A172 (cell line): ENCODE measurements around the gene PPIG. TPM values are rescaled to one million over a fixed set of nuclear protein-coding genes. Genes with fewer than 3 reads are reported as not detected.
"Not testable (repeated sequence)": the region's sequence is repeated elsewhere in the genome, so short reads cannot be mapped to it uniquely, and the experiment has no call there.

Experiments used
- DNase-seq: peaks from one replicate; pipeline ENCODE4 v3.0.0-alpha.2; 2015; ENCODE audit warnings: low spot score
- total RNA-seq: library from RNA; depleted of rRNA; stranded (reverse); fragments of >200 nt; shearing (Covaris generic); gene quantifications from 2 replicates; pipeline ENCODE4 v1.2.3, GENCODE V29; 2014

PPIG gene
- total RNA-seq, 1 experiment from 2014 or later = 48.6 TPM

DNA sequence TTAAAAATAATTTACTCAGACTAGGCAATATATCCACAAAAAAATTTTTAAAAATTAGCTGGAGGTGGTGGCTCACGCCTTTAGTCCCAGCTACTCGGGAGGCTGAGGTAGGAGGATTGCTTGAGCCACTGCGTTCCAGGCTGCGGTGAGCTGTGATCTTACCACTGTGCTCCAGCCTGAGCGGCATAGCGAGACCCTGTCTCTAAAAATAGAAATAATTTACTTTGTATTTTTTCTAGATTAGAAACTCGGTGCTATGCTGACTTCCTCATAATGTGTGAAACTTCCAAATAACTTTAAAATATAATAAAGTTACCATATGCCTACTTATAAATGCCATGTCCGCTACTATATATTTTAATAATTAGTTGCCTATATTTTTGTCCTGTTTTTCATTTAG, 6.7 kb downstream of the PPIG start:
- no peak for DNase-seq

- not testable (repeated sequence) for DNase-seq
Observed at GRCh38 chr2:169596546-169596945, 12.4 kb downstream of the PPIG start.

- no peak for DNase-seq
Observed at GRCh38 chr2:169598982-169599381, 14.8 kb downstream of the PPIG start.

DNA sequence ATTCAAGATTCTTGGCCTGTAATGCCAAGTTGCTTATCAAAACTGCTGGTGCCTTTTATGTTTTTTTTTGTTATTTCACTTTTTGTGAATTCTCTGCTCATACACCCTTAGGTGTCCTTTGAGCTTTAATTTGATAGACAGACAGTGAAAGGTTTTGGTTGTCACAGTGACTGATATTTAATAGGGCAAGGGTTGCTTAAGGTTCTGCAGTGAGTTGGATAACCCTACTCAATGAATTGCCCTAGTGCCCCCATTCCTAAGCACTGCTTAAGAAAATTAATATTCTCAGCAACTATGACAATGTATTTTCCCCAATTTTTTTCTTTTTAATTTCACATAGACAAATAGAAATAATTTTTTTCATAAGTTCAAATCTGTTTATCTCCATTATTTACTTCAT, 15.4 kb downstream of the PPIG start:
- no peak for DNase-seq

DNA sequence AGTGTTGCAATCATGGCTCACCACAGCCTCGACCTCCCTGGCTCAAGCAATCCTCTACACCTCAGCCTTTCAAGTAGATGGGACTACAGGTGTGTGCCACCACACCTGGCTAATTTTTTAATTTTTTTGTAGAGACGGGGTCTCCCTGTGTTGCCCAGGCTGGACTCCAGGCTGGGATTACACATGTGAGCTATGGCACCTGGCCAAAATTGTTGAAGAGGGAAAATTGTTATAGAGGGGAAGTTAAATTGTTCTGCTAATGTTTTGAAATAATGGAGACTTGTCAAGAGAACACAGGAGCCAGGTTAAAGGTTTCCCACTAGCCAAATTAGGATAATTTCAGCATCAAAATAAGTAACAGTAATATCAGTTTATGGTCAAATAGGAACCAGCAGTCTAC, 25.1 kb downstream of the PPIG start:
- DNase-seq = no peak

GRCh38 chr2:169613876-169614275, 29.7 kb downstream of the PPIG start:
- no peak for DNase-seq

DNA sequence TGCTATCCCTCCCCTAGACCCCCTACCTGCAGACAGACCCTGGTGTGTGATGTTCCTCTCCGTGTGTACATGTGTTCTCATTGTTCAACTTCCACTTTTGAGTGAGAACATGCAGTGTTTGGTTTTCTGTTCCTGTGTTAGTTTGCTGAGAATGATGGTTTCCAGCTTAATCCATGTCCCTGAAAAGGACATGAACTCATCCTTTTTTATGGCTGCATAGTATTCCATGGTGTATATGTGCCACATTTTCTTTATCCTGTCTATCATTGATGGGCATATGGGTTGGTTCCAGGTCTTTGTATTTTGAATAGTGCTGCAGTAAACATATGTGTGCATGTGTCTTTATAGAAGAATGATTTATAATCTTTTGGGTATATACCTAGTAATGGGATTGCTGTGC, 31.8 kb downstream of the PPIG start:
- DNase-seq = not testable (repeated sequence)

DNA sequence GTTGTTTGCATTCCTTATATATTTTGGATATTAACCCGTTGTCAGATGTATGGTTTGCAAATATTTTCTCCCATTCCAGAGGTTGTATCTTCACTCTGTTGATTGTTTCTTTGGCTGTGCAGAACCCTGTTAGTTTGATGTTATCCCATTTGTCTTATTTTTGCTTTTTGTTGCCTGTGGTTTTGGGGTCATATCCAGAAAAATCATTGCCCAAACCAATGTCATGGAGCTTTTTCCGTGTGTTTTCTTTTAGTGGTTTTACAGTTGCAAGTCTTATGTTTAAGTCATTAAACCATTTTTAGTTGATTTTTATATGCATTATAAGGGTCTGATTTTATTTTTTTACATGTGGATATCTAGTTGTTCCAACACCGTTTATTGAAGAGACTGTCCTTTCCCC, 35.8 kb downstream of the PPIG start:
- no peak for DNase-seq

DNA sequence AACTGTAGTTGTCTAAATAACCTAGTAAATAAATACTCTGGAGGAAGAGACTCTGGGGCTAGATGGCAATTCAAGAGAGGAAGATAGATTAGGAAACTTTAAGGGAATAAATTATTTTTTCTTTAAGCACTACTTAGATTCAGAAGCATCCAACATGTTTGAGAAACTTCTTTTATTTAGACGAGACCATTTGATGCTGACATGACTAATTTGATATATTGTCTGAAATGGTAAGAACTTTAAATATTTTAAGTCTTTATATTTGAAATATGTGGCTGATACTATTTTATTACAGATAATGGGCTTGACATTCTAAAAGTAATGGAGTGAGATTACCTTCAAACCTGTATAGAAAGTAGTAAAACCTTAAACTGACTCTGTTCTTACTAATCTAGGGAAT, 36.4 kb downstream of the PPIG start:
- DNase-seq = no peak

DNA sequence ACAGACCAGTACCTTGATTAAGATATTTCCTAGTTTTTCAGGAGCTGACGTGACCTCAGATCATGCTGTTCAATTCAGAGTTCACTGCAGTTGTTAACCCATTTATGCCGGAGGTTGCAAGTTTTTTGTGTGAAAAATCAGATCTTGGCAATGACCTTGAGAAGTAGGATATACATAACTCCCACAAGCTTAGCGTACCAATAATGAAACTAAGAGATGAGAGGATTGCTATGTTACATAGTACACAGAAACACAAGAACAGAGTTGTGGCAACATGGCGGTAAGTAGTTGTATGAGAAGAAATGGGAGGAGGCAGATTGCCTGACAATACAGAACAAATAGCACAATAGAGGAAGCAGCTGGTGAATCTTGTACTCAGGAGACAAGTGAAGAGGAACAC, 39.1 kb downstream of the PPIG start:
- no peak for DNase-seq

- DNase-seq = no peak
Observed at GRCh38 chr2:169625781-169626180, 41.6 kb downstream of the PPIG start.

DNA sequence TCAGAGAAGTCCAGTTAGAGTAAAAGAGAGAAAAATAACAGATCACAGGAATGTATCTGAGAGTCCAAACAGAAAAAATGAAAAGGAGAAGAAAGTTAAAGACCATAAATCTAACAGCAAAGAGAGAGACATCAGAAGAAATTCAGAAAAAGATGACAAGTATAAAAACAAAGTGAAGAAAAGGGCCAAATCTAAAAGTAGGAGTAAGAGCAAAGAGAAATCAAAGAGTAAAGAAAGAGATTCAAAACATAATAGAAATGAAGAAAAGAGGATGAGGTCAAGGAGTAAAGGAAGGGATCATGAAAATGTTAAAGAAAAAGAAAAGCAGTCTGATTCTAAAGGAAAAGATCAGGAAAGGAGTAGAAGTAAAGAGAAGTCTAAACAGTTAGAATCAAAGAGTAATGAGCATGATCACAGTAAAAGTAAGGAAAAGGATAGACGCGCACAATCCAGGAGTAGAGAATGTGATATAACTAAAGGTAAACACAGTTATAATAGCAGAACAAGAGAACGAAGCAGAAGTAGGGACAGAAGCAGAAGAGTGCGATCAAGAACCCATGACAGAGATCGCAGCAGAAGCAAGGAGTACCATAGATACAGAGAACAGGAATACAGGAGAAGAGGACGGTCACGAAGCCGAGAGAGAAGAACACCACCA, 52.4 kb downstream of the PPIG start:
- DNase-seq = no peak

GRCh38 chr2:169637620-169638019, 53.5 kb downstream of the PPIG start:
- no peak for DNase-seq

GRCh38 chr2:169640104-169640503, 56.0 kb downstream of the PPIG start:
- DNase-seq = no peak

DNA sequence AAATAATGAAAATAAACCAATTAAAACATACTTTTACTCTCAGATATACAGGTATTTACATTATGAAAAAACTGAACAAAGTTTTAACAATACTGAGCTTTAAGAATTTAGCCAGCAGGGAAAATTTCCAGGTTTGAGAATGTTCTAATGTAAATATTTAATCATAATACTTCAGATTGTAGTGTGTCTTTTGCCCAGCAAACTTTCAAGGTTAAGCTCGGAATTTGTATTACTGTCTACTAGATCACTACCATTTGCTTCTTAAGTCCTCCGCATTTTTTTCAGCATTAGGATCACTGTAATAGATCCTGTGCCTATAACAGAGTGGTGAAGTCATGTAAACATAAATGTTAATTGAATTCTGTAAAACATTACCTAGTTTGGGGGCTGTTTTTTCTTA, 57.3 kb downstream of the PPIG start:
- no peak for DNase-seq

- DNase-seq = no peak
Observed at GRCh38 chr2:169644173-169644572, 60.0 kb downstream of the PPIG start.

DNA sequence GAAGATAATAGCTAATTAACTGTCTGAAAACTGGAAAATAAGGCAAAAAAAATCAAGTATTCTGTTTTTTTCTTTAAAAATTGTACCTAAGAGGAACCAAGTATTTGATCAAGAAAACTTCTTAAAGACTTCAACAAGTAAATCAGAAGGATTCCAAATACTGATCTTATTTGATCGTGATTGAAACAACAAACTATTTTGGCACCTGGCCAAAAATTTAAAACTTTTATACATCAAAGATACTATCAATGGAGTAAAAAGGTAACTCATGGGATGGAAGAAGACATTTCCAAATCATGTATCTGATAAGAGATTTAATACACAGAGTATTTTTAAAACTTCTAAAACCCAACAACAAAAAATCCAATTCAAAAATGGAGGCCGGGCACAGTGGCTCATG, 63.3 kb downstream of the PPIG start:
- DNase-seq = no peak

- no peak for DNase-seq
Observed at GRCh38 chr2:169649278-169649677, 65.1 kb downstream of the PPIG start.

DNA sequence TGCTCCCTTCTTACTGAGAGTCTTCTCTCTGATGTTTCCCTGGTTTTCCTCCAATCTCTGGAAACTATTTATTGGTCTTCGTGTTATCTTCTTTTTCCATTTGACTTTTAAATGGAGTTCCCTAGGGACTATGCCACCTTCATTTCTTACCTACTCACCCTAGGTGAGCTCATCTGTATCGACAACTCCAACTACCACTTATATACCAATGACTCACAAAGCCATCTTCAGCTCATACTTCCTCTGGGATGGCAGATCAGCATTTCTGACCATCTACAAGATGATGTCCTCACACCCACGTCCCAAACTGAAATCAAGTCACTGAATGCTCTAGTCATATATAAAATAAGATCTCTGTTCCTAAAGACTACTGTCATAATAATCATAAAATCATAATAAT, 69.5 kb downstream of the PPIG start:
- no peak for DNase-seq

GRCh38 chr2:169656164-169656563, 72.0 kb downstream of the PPIG start:
- DNase-seq = no peak

DNA sequence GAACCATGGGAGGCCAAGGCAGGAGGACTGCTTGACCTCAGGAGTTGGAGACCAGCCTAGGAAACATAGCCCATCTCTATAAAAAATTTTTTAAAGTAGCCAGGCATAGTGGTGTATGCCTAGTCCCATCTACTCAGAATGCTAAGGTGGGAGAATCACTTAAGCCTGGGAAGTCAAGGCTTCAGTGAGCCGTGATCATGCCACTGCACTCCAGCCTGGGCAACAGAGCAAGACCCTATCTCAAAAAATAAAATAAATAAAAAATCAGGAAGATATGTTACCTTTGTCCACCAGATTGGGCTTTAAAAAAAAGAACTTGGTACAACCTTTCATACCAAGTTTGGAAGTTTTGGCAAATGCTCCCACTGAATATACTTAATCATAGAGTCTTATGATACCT, 74.7 kb downstream of the PPIG start:
- DNase-seq = no peak

- no peak for DNase-seq
Observed at GRCh38 chr2:169659320-169659719, 75.2 kb downstream of the PPIG start.

DNA sequence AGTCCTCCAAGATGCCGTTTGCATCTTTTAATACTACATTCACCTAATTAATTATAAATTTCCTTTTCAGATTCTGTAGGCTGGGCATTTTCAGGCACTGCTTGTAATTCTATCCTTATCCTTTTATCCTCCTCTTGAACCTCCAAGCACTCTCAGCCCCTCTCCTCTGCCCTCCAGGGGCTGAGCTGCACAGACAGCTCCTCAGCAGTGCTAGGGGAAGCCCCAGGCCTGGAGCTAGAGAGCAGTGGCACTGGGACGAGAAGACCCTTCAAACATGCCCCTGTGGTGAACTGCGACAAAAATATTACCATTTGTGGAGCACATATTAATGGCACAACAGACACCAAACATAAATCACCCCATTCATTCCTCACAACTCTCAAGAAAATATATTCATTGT, 77.1 kb downstream of the PPIG start:
- DNase-seq = no peak

DNA sequence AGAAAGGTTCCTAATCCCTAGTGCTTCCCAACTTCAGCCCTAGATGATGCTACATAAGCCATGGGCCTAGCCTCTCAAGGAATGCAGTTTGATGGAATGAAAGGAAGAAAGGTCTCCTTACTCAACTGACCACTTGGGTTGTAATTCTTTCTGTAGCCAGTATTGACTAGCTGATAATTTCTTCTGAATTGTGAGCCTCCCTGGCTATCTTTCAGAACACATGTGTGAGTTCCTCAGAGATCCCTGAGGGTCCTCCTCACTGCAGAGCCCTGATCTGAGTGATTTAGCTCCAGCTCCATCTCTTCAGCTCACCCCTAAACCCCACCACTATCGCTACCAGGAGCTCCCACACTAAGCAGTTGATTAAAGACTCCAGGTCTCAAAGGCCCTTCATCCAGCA, 78.6 kb downstream of the PPIG start:
- DNase-seq = no peak

DNA sequence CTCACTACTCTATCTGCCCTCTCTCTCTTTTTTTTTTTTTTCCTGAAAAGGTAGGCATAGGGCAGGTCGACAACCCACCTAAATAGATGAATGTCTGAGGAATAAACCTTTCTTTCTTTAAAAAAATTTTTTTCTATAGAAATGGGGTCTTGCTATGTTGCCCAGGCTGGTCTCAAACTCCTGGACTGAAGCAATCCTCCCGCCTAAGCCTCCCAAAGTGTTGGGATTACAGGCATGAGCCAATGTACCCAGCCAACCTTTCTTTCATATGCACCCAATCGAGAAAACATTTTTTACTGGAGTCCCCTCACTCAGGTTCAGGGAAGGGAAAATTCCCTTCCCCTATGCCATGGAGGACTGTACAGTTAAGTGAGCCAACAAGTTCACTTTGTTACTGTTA, 79.1 kb downstream of the PPIG start:
- no peak for DNase-seq
